Measurements from ENCODE around the gene CLDN8.

Gene CLDN8

DNA sequence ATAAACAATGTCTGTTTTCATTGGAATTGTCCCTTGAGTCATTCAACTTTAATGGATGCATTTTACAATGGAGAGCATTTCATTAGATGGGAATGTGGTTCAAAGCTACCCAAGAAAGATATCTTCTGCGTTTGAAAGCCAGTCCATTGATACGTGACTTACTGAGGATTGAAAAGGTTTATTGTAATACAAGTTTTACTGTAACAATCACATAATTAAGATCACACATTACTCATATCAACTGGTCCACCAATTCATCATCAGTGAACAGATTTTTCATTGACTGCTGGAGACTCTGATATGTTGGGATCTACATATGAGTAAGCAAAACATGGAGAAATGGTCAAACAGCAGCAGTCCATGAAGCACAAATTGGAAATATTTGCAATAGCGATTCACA is 34.0 kb upstream of the CLDN8 start:
- peaks cover 0 to 7% (median 0%) of the 10 kb centered on the region in 3 donors for H3K9me3 ChIP-seq
- DNase-seq = no peak
- intact Hi-C loops (cut with DNase I; ENCODE audit: low total_unique reads) = no loop called here
- no peaks in the 10 kb centered on the region for H3K36me3 ChIP-seq
- TF ChIP-seq CTCF (IDR thresholded peaks at IDR 0.05) = no peak
- H3K27ac ChIP-seq = no peak overlapping the region
- no peaks in the 10 kb centered on the region for H3K27me3 ChIP-seq
- H3K4me3 ChIP-seq = no peak overlapping the region
- no peaks in the 10 kb centered on the region for H3K4me1 ChIP-seq

DNA sequence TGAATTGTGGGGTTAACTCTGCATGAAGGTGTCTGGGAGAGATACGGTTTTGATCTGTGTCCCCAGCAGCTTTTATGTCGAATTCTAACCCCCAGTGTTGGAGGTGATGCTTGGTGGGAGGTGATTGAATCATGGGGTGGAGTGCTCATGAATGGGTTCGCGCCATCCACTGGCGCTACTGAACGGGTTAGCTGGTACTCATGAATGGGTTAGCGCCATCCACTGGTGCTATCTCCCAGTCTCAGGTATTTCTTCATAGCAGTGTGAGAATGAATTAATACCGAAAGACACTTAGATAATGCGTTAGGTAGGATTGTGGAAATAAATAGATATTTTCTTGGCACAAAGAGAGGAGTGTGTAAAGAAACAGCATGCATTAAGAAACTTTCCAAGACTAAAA is 32.9 kb upstream of the CLDN8 start:
- no peak overlapping the region for H3K27ac ChIP-seq
- peaks cover 0 to 7% (median 0%) of the 10 kb centered on the region in 3 donors for H3K9me3 ChIP-seq
- H3K4me1 ChIP-seq = no peaks in the 10 kb centered on the region
- no peaks in the 10 kb centered on the region for H3K27me3 ChIP-seq
- intact Hi-C loops (cut with DNase I; ENCODE audit: low total_unique reads) = no loop called here
- H3K36me3 ChIP-seq = no peaks in the 10 kb centered on the region
- DNase-seq = no peak
- TF ChIP-seq CTCF (IDR thresholded peaks at IDR 0.05) = no peak
- no peak overlapping the region for H3K4me3 ChIP-seq

- Histone ChIP-seq H3K27me3 (no peaks in the 10 kb centered on the region), H3K4me1 (no peaks in the 10 kb centered on the region), H3K4me3 (no peak overlapping the region), H3K36me3 (no peaks in the 10 kb centered on the region), H3K9me3 (no peaks in the 10 kb centered on the region), H3K27ac (no peak overlapping the region)
- TF ChIP-seq CTCF (IDR thresholded peaks at IDR 0.05) = no peak
- intact Hi-C loops (cut with DNase I; ENCODE audit: low total_unique reads) = no loop called here
- DNase-seq = no peak
Observed at GRCh38 chr21:30245061-30245460, 29.2 kb upstream of the CLDN8 start.

- DNase-seq = no peak
- H3K4me3 ChIP-seq = no peak overlapping the region
- H3K27me3 ChIP-seq = no peaks in the 10 kb centered on the region
- no peaks in the 10 kb centered on the region for H3K4me1 ChIP-seq
- no peaks in the 10 kb centered on the region for H3K9me3 ChIP-seq
- TF ChIP-seq CTCF (IDR thresholded peaks at IDR 0.05) = no peak
- intact Hi-C loops (cut with DNase I; ENCODE audit: low total_unique reads) = no loop called here
- no peak overlapping the region for H3K27ac ChIP-seq
- no peaks in the 10 kb centered on the region for H3K36me3 ChIP-seq
Observed at GRCh38 chr21:30243691-30244090, 27.8 kb upstream of the CLDN8 start.

DNA sequence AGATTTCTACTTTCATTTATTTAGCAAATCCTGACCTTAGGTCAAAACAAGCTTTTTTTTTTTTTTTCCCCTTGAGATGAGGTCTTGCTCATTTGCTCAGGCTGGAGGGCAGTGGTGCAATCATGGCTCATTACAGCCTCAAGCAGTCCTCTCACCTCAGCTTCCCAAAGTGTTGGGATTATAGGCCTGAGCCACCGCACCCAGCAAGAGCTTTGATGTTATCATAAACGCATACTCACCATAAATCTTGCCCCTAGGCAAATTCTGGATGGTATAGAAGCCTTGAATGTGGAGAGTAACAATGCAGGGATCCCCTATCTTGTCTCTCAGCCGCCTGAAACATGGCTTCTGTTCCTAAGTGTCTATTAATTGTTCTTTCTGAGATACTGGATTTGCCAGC is 24.8 kb upstream of the CLDN8 start:
- Histone ChIP-seq H3K27me3 (no peaks in the 10 kb centered on the region), H3K9me3 (no peaks in the 10 kb centered on the region), H3K27ac (no peak overlapping the region), H3K4me1 (no peaks in the 10 kb centered on the region), H3K36me3 (no peaks in the 10 kb centered on the region), H3K4me3 (no peak overlapping the region)
- DNase-seq = no peak
- intact Hi-C loops (cut with DNase I; ENCODE audit: low total_unique reads) = no loop called here
- no peak for TF ChIP-seq CTCF (IDR thresholded peaks at IDR 0.05)

DNA sequence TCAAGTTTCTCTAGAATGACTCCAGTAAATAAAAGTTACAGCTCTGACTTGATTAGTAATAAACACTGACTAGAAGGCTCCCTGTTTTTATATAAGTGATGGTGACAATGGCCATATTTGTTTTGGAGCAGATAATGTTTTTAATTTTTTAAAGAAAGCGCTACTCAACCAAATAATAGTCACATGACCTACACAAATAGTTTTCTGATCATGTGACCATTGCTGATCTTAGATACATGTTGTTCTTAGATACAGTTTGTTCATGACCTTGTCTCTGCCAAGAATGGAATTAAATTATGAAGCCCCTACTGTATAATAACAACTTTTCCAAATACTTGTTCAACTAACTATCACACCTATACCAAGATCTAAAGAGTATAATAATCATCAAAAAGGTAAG is 22.3 kb upstream of the CLDN8 start:
- no peak for DNase-seq

More for the DNA sequence above, 22.3 kb upstream of the CLDN8 start:
- Histone ChIP-seq H3K4me3 (no peak overlapping the region), H3K36me3 (no peaks in the 10 kb centered on the region), H3K27me3 (no peaks in the 10 kb centered on the region), H3K4me1 (no peaks in the 10 kb centered on the region), H3K27ac (no peak overlapping the region), H3K9me3 (no peaks in the 10 kb centered on the region)
- TF ChIP-seq CTCF (IDR thresholded peaks at IDR 0.05) = no peak
- intact Hi-C loops (cut with DNase I; ENCODE audit: low total_unique reads) = no loop called here
